Measurements from ENCODE around the gene ZFPL1.
A peak's percentile ranks its signal among the peaks of the same experiment; 100 is the strongest.

The ZFPL1 gene

DNA sequence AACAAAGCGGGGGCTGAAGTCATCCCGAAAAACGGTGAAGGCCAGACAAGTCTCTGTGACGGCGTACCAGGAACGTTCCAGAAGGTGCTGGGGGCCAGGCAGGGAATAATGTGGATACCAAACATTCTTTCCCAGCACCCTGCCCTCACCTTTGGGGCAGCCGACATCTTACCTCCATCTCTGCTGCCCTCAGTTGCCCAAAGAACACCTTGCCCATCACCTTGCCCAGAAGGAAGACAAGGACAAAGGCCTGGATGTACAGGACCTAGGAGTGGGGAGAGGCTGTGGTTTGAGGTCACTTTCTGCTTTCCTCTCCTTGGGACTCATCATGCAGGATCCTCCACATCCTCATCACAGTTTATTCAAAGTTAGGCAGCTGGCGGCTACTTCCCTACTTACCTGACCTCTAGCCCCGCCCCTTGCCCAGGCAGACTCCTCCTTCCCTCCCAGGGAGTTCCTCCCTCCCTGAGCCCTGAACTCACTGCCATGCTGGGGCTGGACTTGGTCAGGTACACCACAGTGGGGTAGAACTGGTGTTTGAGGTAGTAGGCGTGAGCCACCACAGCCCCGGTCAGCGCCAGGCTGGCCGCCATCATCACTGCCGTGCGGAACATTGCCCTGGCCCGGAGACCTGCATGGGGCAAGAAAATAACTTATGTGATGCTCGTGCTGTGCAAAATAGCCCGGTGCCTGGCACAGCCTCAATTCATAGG is 49.1 kb downstream of the ZFPL1 start:
- peak overlapping the region; percentile 94 for H3K4me3 ChIP-seq (replicated peaks; ENCODE audit: low read depth, low read length)
- TF ChIP-seq CTCF (IDR thresholded peaks at IDR 0.05; ENCODE audit: low read length, missing control alignments): no peak
- no peak for DNase-seq (ENCODE audit: low read depth)

- H3K4me3 ChIP-seq (replicated peaks; ENCODE audit: low read depth, low read length): peak overlapping the region; percentile 94
- peak; percentile 39 for DNase-seq (ENCODE audit: low read depth)
- no peak for TF ChIP-seq CTCF (IDR thresholded peaks at IDR 0.05; ENCODE audit: low read length, missing control alignments)
Measured at GRCh38 chr11:65133724-65134123, 49.7 kb downstream of the ZFPL1 start.

- TF ChIP-seq CTCF (IDR thresholded peaks at IDR 0.05; ENCODE audit: low read length, missing control alignments): no peak
- peak within 1 kb of the TSS; percentile 94 for H3K4me3 ChIP-seq (replicated peaks; ENCODE audit: low read depth, low read length)
- peak; percentile 86 for DNase-seq (ENCODE audit: low read depth)
Measured at GRCh38 chr11:65134240-65134951, 50.4 kb downstream of the ZFPL1 start, which contains the start of gene SYVN1. TSS of gene SYVN1 (minus strand) at chr11:65134519. CDS start at chr11:65133601, 918 bp downstream.

GRCh38 chr11:65134952-65135632 is 51.1 kb downstream of the ZFPL1 start:
- peak; percentile 97 for DNase-seq (ENCODE audit: low read depth)
- no peak for TF ChIP-seq CTCF (IDR thresholded peaks at IDR 0.05; ENCODE audit: low read length, missing control alignments)
- H3K4me3 ChIP-seq (replicated peaks; ENCODE audit: low read depth, low read length): peak overlapping the region; percentile 94

GRCh38 chr11:65135633-65136145 is 51.7 kb downstream of the ZFPL1 start:
- H3K4me3 ChIP-seq (replicated peaks; ENCODE audit: low read depth, low read length): peak overlapping the region; percentile 94
- TF ChIP-seq CTCF (IDR thresholded peaks at IDR 0.05; ENCODE audit: low read length, missing control alignments): no peak

GRCh38 chr11:65136515-65137096 is 52.6 kb downstream of the ZFPL1 start:
- DNase-seq (ENCODE audit: low read depth): no peak
- no peak overlapping the region for H3K4me3 ChIP-seq (replicated peaks; ENCODE audit: low read depth, low read length)
- no peak for TF ChIP-seq CTCF (IDR thresholded peaks at IDR 0.05; ENCODE audit: low read length, missing control alignments)

More at GRCh38 chr11:65135633-65136145, 51.7 kb downstream of the ZFPL1 start:
- DNase-seq (ENCODE audit: low read depth): no peak

Data from fibroblast of pulmonary artery (primary cell).